Stimulated activated CD4-positive, alpha-beta T cell treated with anti-CD3 and anti-CD28 coated beads, Interleukin-1b, Interleukin-23, amount 100 ng/mL, for 24 hours (primary cell): ENCODE results near the gene CFAP45.

Experiments
- DNase-seq, 4 experiments: peaks; one replicate each; pipeline ENCODE4 v3.0.0-alpha.2; 2020; ENCODE audit warnings: low read depth in 4 of 4, low spot score in 1 of 4

CFAP45 gene

GRCh38 chr1:159924025-159924790 lies 24.2 kb upstream of the CFAP45 start:
- DNase-seq: peak in 3 of 4 experiments; percentile 15 to 45 (median 35)

GRCh38 chr1:159923203-159924024 lies 23.4 kb upstream of the CFAP45 start:
- peak; percentile 36 to 58 (median 52) for DNase-seq

GRCh38 chr1:159922511-159923202 lies 22.7 kb upstream of the CFAP45 start:
- no peak for DNase-seq

GRCh38 chr1:159921700-159922504 lies 21.9 kb upstream of the CFAP45 start:
- no peak for DNase-seq

- DNase-seq: no peak
These were observed 21.3 kb upstream of the CFAP45 start for GRCh38 chr1:159921251-159921650.

GRCh38 chr1:159920651-159921050 lies 20.7 kb upstream of the CFAP45 start:
- DNase-seq: no peak

GRCh38 chr1:159920202-159920601 lies 20.2 kb upstream of the CFAP45 start:
- no peak for DNase-seq

- DNase-seq: no peak
These were observed 19.4 kb upstream of the CFAP45 start for GRCh38 chr1:159919236-159919865.

GRCh38 chr1:159918352-159919200 lies 18.6 kb upstream of the CFAP45 start:
- DNase-seq: no peak

GRCh38 chr1:159917533-159918351 lies 17.8 kb upstream of the CFAP45 start:
- no peak for DNase-seq

- DNase-seq: no peak
These were observed 16.5 kb upstream of the CFAP45 start for GRCh38 chr1:159916242-159917051.

- DNase-seq: no peak
These were observed 15.7 kb upstream of the CFAP45 start for GRCh38 chr1:159915571-159916241.

GRCh38 chr1:159914252-159915018 lies 14.5 kb upstream of the CFAP45 start:
- DNase-seq: no peak

- DNase-seq: no peak
These were observed 13.7 kb upstream of the CFAP45 start for GRCh38 chr1:159913451-159914192.

- DNase-seq: no peak
These were observed 11.5 kb upstream of the CFAP45 start for GRCh38 chr1:159911326-159912070.
